ENCODE measurements around the gene COX6B2. TPM values are rescaled to one million over a fixed set of nuclear protein-coding genes. Genes with fewer than 3 reads are reported as not detected.
A peak's percentile ranks its signal among the peaks of the same experiment; 100 is the strongest.

Gene COX6B2
- polyA plus RNA-seq, 2 of the 4 experiments (the other 2 are of a cell fraction): 0.78 to 6.4 TPM

GRCh38 chr19:55382522-55383054, 28.1 kb upstream of the COX6B2 start:
- TF ChIP-seq HMGXB4 (CRISPR knock-in tag; IDR thresholded peaks at IDR 0.05; ENCODE audit: borderline replicate concordance): no peak
- TF ChIP-seq ZFP36 (IDR thresholded peaks at IDR 0.05; ENCODE audit: borderline replicate concordance, partially characterized antibody): peak; percentile 34
- H3K4me2 ChIP-seq: peak overlapping the region; percentile 92
- no peak for FAIRE-seq
- H3K9me3 ChIP-seq: peaks cover 6% of the 10 kb centered on the region; the same call in 2 of the 3 replicates
- peaks cover 40% of the 10 kb centered on the region for H3K4me1 ChIP-seq
- no peak overlapping the region for H3K4me3 ChIP-seq
- CTCF ChIA-PET: interaction anchor here (0.6 to 3.2 kb wide), 32 partner anchors 9 to 249 kb away, joined by 3 to 62 read pairs (median 7); partner anchors contain the start of genes DNAAF3, GARIN5B, HSPBP1 and IL11
- 97% methylated on average over 3 of the region's 3 CpGs for WGBS (ENCODE audit: missing lambda C conversion rate)
- ATAC-seq: no peak
- peak overlapping the region; percentile 89 to 99; a peak in 5 of 6 replicates for H3K27ac ChIP-seq
- POLR2A ChIA-PET: interaction anchor here (0.6 to 0.8 kb wide), 2 partner anchors 9 to 920 kb away, joined by 3 to 7 read pairs; no protein-coding TSS in a partner anchor
- DNase-seq (ENCODE audit: low read depth in 1 of 2, low spot score in 1 of 2): no peak

GRCh38 chr19:55382013-55382412, 27.5 kb upstream of the COX6B2 start:
- POLR2A ChIA-PET: interaction anchor here (0.8 kb wide), 1 partner anchor 8 kb away, joined by 3 read pairs; no protein-coding TSS in a partner anchor
- no peak overlapping the region for H3K4me2 ChIP-seq

More at GRCh38 chr19:55382013-55382412, 27.5 kb upstream of the COX6B2 start:
- no peak for TF ChIP-seq CEBPB (IDR thresholded peaks at IDR 0.05)
- TF ChIP-seq BCL3 (IDR thresholded peaks at IDR 0.05): no peak
- no peak for TF ChIP-seq HDAC2 (IDR thresholded peaks at IDR 0.05)
- no peak for TF ChIP-seq NR3C1 (IDR thresholded peaks at IDR 0.05)
- TF ChIP-seq ATOH8 (CRISPR knock-in tag; IDR thresholded peaks at IDR 0.05; ENCODE audit: low read depth): no peak
- no peak for TF ChIP-seq ESRRA (IDR thresholded peaks at IDR 0.05; ENCODE audit: borderline replicate concordance, low read length)
- TF ChIP-seq EHMT2 (IDR thresholded peaks at IDR 0.05; ENCODE audit: low read depth): no peak
- TF ChIP-seq GATA3 (IDR thresholded peaks at IDR 0.05; ENCODE audit: borderline replicate concordance): no peak
- TF ChIP-seq RAD21 (conservative IDR thresholded peaks at IDR 0.05 in 1 of 2, IDR thresholded peaks at IDR 0.05 in 1 of 2): no peak
- TF ChIP-seq FOSL2 (IDR thresholded peaks at IDR 0.05): no peak
- TF ChIP-seq FOSL2 (CRISPR knock-in tag; IDR thresholded peaks at IDR 0.05): no peak
- no peak for TF ChIP-seq NFE2L2 (conservative IDR thresholded peaks at IDR 0.05; ENCODE audit: low read length)
- TF ChIP-seq RCOR1 (IDR thresholded peaks at IDR 0.05; ENCODE audit: low read depth, low read length): no peak
- no peak for TF ChIP-seq RFX5 (IDR thresholded peaks at IDR 0.05)
- no peak for TF ChIP-seq POLR2AphosphoS2 (conservative IDR thresholded peaks at IDR 0.05; ENCODE audit: low read length)
- no peak for TF ChIP-seq CHD2 (IDR thresholded peaks at IDR 0.05; ENCODE audit: low read length, partially characterized antibody)
- no peak for TF ChIP-seq REST (IDR thresholded peaks at IDR 0.05)
- TF ChIP-seq ZFP36 (IDR thresholded peaks at IDR 0.05; ENCODE audit: borderline replicate concordance, partially characterized antibody): no peak
- no peak for TF ChIP-seq RARB (CRISPR knock-in tag; IDR thresholded peaks at IDR 0.05)
- TF ChIP-seq HOXB13 (CRISPR knock-in tag; IDR thresholded peaks at IDR 0.05; ENCODE audit: low read depth): no peak
- no peak for TF ChIP-seq HEYL (CRISPR knock-in tag; IDR thresholded peaks at IDR 0.05)
- peaks cover 45% of the 10 kb centered on the region for H3K4me1 ChIP-seq
- WGBS (ENCODE audit: missing lambda C conversion rate): 95% methylated on average over 5 of the region's 5 CpGs
- H3K4me3 ChIP-seq: no peak overlapping the region
- CTCF ChIA-PET: interaction anchor here (0.7 to 1.5 kb wide), 3 partner anchors 11 to 123 kb away, joined by 3 to 7 read pairs (median 4); partner anchors contain the start of genes IL11 and TMEM150B
- H3K27ac ChIP-seq: peak overlapping the region in 1 of 2 experiments; percentile 99; a peak in 3 of 6 replicates
- FAIRE-seq (no peak), ATAC-seq (no peak), DNase-seq (ENCODE audit: low read depth in 1 of 2, low spot score in 1 of 2) (no peak)
- H3K9me3 ChIP-seq: peaks cover 6% of the 10 kb centered on the region; the same call in 2 of the 3 replicates
